HEK293 (cell line): ENCODE results near the gene SOX13.

ENCODE experiments used
- CTCF ChIA-PET: fragments of 350-600 bp; formaldehyde crosslinking; extraction: SDS; loops from one replicate; lab custom pipeline; 2021; ENCODE audit warnings: antibody characterized with exemption; lab: Yijun Ruan, JAX
- POLR2A ChIA-PET: fragments of 300-600 bp; formaldehyde crosslinking; extraction: SDS; loops from one replicate; lab custom pipeline; 2020; ENCODE audit warnings: antibody characterized with exemption, inconsistent platforms; lab: Yijun Ruan, JAX
- H3K27ac ChIP-seq: fragments of 200-500 bp; sonication (Bioruptor generic); 2 replicates; pipeline ENCODE4 v1.5.1; 2014; ENCODE audit warnings: low read depth, low read length, control low read depth, inconsistent platforms; ENCODE audit errors: extremely low read depth
- H3K36me3 ChIP-seq, 2 experiments: fragments of 200-500 bp in 1 of 2; sonication (Bioruptor generic) in 1 of 2; 1 replicate in 1 of 2; 2 replicates in 1 of 2; pipeline ENCODE4 v1.5.1; 2014 to 2017; ENCODE audit warnings: inconsistent platforms in 2 of 2, low read length in 2 of 2; ENCODE audit not compliant: control insufficient read depth in 2 of 2, insufficient read depth in 1 of 2
- H3K4me1 ChIP-seq: fragments of 200-500 bp; sonication (Bioruptor generic); 2 replicates; pipeline ENCODE4 v1.5.1; 2014; ENCODE audit warnings: mild to moderate bottlenecking, low read length, inconsistent platforms; ENCODE audit not compliant: control insufficient read depth, insufficient read depth
- H3K4me3 ChIP-seq: 2 replicates; pipeline ENCODE4 v1.5.1; 2011; ENCODE audit warnings: low read depth, mild to moderate bottlenecking, control low read depth, low read length, moderate library complexity
- H3K9me3 ChIP-seq: fragments of 200-500 bp; sonication (Bioruptor generic); 2 replicates; pipeline ENCODE4 v1.5.1; 2014; ENCODE audit warnings: low read depth, low read length, inconsistent platforms; ENCODE audit not compliant: control insufficient read depth, insufficient read depth
- FEZF1 ChIP-seq: fragments of 450-650 bp; formaldehyde crosslinking; IDR thresholded peaks from 2 replicates; pipeline ENCODE4 v1.5.1; 2016; ENCODE audit warnings: missing biosample characterization, missing genetic modification characterization
- GLIS1 ChIP-seq: fragments of 450-650 bp; formaldehyde crosslinking; IDR thresholded peaks from 2 replicates; pipeline ENCODE4 v1.5.1; 2016; ENCODE audit warnings: missing biosample characterization, missing genetic modification characterization
- HOXA7 ChIP-seq: sonication (generic); formaldehyde crosslinking; IDR thresholded peaks from 2 replicates; pipeline ENCODE4 v1.8.1; 2022; ENCODE audit warnings: missing genetic modification reagents, borderline replicate concordance
- PRDM2 ChIP-seq: fragments of 450-650 bp; formaldehyde crosslinking; IDR thresholded peaks from 2 replicates; pipeline ENCODE4 v1.5.1; 2016; ENCODE audit warnings: missing biosample characterization, missing genetic modification characterization, borderline replicate concordance
- REST ChIP-seq: fragments of 450-650 bp; formaldehyde crosslinking; IDR thresholded peaks from 2 replicates; pipeline ENCODE4 v1.5.1; 2016; ENCODE audit warnings: missing biosample characterization, missing genetic modification characterization
- ZEB2 ChIP-seq: fragments of 450-650 bp; formaldehyde crosslinking; IDR thresholded peaks from 2 replicates; pipeline ENCODE4 v1.5.1; 2016; ENCODE audit warnings: missing biosample characterization, missing genetic modification characterization
- ZFP41 ChIP-seq: fragments of 450-650 bp; formaldehyde crosslinking; IDR thresholded peaks from 2 replicates; pipeline ENCODE4 v1.5.1; 2016; ENCODE audit warnings: missing biosample characterization, missing genetic modification characterization, borderline replicate concordance
- ZNF155 ChIP-seq: fragments of 450-650 bp; formaldehyde crosslinking; IDR thresholded peaks from 2 replicates; pipeline ENCODE4 v1.5.1; 2016; ENCODE audit warnings: missing biosample characterization, missing genetic modification characterization
- ZNF175 ChIP-seq: fragments of 450-650 bp; formaldehyde crosslinking; IDR thresholded peaks from 2 replicates; pipeline ENCODE4 v1.5.1; 2016; ENCODE audit warnings: missing biosample characterization, missing genetic modification characterization
- ZNF398 ChIP-seq: fragments of 450-650 bp; formaldehyde crosslinking; IDR thresholded peaks from 2 replicates; pipeline ENCODE4 v1.5.1; 2017; ENCODE audit warnings: missing biosample characterization, missing genetic modification characterization
- ZNF513 ChIP-seq: fragments of 450-650 bp; IDR thresholded peaks from 2 replicates; pipeline ENCODE4 v1.5.1; 2018; ENCODE audit warnings: missing biosample characterization, missing genetic modification characterization
- ZNF560 ChIP-seq: fragments of 450-650 bp; formaldehyde crosslinking; IDR thresholded peaks from 2 replicates; pipeline ENCODE4 v1.5.1; 2017; ENCODE audit warnings: missing biosample characterization, missing genetic modification characterization, borderline replicate concordance
- ZNF677 ChIP-seq: fragments of 450-650 bp; IDR thresholded peaks from 2 replicates; pipeline ENCODE4 v1.5.0; 2018; ENCODE audit warnings: missing biosample characterization, mild to moderate bottlenecking, missing genetic modification characterization, moderate library complexity
- ZNF76 ChIP-seq: fragments of 450-650 bp; formaldehyde crosslinking; IDR thresholded peaks from 2 replicates; pipeline ENCODE4; 2016; ENCODE audit warnings: low read depth, missing biosample characterization, missing genetic modification characterization, borderline replicate concordance
- ZNF792 ChIP-seq: fragments of 450-650 bp; formaldehyde crosslinking; IDR thresholded peaks from 2 replicates; pipeline ENCODE4 v1.5.1; 2016; ENCODE audit warnings: missing biosample characterization, missing genetic modification characterization
- ZSCAN5A ChIP-seq: fragments of 450-650 bp; formaldehyde crosslinking; IDR thresholded peaks from 2 replicates; pipeline ENCODE4 v1.5.1; 2016; ENCODE audit warnings: missing biosample characterization, missing genetic modification characterization
- TF ChIP-seq, protein P1 (sequence below): fragments of 450-650 bp; formaldehyde crosslinking; IDR thresholded peaks from 2 replicates; pipeline ENCODE4 v1.5.1; 2016; ENCODE audit warnings: missing biosample characterization, missing genetic modification characterization

The SOX13 gene

DNA sequence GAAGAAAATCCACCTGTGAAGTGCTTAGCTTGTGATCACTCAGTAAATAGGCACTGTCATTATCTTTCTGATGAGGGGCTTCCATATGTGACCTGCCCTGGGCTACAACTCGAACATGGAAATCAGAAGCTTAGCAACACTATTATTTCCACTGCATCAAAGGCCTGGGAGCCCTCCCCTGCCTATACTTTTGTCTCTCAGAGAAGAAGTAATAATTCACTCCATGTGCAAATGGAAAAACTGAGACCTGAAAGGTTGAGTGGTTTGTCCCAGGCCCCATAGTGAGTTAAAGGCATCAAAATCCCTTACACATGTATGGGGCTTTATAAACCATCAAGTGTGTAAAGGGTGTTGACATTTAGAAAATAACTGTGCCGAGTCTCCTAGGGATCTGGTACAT, 20.9 kb downstream of the SOX13 start:
- POLR2A ChIA-PET: no interaction called here
- H3K4me3 ChIP-seq: no peak overlapping the region
- peaks cover 6% of the 10 kb centered on the region; the same call in 1 of the 2 replicates for H3K4me1 ChIP-seq
- CTCF ChIA-PET: interaction anchor here (0.6 kb wide), 2 partner anchors 286 to 1071 kb away, joined by 3 to 4 read pairs; no protein-coding TSS in a partner anchor
- H3K27ac ChIP-seq: no peak overlapping the region
- TF ChIP-seq, protein P1, sequence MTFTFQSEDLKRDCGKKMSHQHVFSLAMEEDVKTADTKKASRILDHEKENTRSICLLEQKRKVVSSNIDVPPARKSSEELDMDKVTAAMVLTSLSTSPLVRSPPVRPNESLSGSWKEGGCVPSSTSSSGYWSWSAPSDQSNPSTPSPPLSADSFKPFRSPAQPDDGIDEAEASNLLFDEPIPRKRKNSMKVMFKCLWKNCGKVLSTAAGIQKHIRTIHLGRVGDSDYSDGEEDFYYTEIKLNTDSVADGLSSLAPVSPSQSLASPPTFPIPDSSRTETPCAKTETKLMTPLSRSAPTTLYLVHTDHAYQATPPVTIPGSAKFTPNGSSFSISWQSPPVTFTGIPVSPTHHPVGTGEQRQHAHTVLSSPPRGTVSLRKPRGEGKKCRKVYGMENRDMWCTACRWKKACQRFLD: no peak
- peak; percentile 69 for TF ChIP-seq GLIS1 (tag by site-specific recombination)
- no peaks in the 10 kb centered on the region for H3K9me3 ChIP-seq
- no peaks in the 10 kb centered on the region for H3K36me3 ChIP-seq

- ChIA-PET POLR2A (no interaction called here), CTCF (no interaction called here)
- no peaks in the 10 kb centered on the region for H3K9me3 ChIP-seq
- H3K27ac ChIP-seq: no peak overlapping the region
- no peaks in the 10 kb centered on the region for H3K36me3 ChIP-seq
- H3K4me1 ChIP-seq: peaks cover 6% of the 10 kb centered on the region; the same call in 1 of the 2 replicates
- no peak overlapping the region for H3K4me3 ChIP-seq
- TF ChIP-seq ZNF513 (no peak), REST (tag by site-specific recombination) (no peak), PRDM2 (tag by site-specific recombination) (no peak), ZSCAN5A (tag by site-specific recombination) (no peak), ZNF175 (tag by site-specific recombination) (no peak), ZNF76 (tag by site-specific recombination) (no peak), ZEB2 (no peak), HOXA7 (CRISPR knock-in tag) (no peak), ZFP41 (no peak), GLIS1 (tag by site-specific recombination) (no peak), ZNF560 (no peak), ZNF677 (tag by site-specific recombination) (no peak), ZNF155 (tag by site-specific recombination) (no peak), ZNF398 (tag by site-specific recombination) (no peak), FEZF1 (tag by site-specific recombination) (no peak), ZNF792 (tag by site-specific recombination) (no peak)
- TF ChIP-seq, protein P1: no peak
Measured at GRCh38 chr1:204094313-204094729, 21.4 kb downstream of the SOX13 start.
